Uterus (tissue), 2 donors: ENCODE measurements around the gene STIP1.

Source experiments
- POLR2A ChIP-seq, 2 donors: fragments of 450-650 bp; IDR thresholded peaks; one replicate each; pipeline ENCODE4 v1.6.1; 2016; ENCODE audit warnings: antibody characterized with exemption in 2 of 2, mild to moderate bottlenecking in 1 of 2, moderate library complexity in 1 of 2
- TF ChIP-seq, protein P1 (sequence below), 4 experiments: fragments of 200-600 bp in 2 of 4; fragments of 450-650 bp in 2 of 4; sonication (generic) in 2 of 4; IDR thresholded peaks; one replicate each; pipeline ENCODE4 v1.5.1; 2016 to 2019; ENCODE audit warnings: antibody characterized with exemption in 4 of 4, mild to moderate bottlenecking in 2 of 4, moderate library complexity in 1 of 4

DNA sequence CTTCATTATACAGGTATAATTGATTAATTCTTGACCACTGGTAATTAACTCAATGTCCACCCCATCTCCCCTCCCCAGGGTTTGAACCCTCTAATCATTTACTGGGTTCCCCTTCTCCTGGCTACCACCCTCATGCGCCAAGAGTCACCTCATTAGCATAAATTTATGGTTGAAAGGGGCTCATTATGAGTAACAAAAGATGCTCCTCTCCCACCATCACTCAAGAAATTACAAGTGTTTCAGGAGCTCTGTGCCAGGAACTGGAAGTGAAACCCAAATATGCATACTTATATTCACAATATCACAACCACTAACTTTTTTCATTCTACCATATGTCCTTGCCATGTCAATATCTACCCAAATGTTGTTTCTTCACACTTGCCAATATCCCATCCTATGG lies 7.8 kb upstream of the STIP1 start:
- TF ChIP-seq, protein P1, sequence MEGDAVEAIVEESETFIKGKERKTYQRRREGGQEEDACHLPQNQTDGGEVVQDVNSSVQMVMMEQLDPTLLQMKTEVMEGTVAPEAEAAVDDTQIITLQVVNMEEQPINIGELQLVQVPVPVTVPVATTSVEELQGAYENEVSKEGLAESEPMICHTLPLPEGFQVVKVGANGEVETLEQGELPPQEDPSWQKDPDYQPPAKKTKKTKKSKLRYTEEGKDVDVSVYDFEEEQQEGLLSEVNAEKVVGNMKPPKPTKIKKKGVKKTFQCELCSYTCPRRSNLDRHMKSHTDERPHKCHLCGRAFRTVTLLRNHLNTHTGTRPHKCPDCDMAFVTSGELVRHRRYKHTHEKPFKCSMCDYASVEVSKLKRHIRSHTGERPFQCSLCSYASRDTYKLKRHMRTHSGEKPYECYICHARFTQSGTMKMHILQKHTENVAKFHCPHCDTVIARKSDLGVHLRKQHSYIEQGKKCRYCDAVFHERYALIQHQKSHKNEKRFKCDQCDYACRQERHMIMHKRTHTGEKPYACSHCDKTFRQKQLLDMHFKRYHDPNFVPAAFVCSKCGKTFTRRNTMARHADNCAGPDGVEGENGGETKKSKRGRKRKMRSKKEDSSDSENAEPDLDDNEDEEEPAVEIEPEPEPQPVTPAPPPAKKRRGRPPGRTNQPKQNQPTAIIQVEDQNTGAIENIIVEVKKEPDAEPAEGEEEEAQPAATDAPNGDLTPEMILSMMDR (IDR thresholded peaks at IDR 0.05) = no peak
- TF ChIP-seq POLR2A (IDR thresholded peaks at IDR 0.05) = no peak
